ENCODE data around the gene ECE2.

The ECE2 gene

DNA sequence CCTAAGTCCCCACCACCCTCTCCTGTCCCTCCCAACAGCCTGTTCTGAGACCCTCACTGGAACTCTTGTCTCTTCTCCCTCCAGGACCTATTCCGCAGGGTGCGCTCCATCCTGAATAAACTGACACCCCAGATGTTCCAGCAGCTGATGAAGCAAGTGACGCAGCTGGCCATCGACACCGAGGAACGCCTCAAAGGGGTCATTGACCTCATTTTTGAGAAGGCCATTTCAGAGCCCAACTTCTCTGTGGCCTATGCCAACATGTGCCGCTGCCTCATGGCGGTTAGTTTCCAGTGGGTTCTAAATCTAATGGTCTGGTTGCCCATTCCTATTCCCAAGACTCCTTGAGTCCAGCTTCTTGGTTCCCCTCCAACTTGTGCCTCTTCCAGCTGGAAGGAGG, 47.9 kb downstream of the ECE2 start:
- no peak for TF ChIP-seq GATA3 (IDR thresholded peaks at IDR 0.05; ENCODE audit: low read depth, low read length)
- TF ChIP-seq GATA2 (IDR thresholded peaks at IDR 0.05; ENCODE audit: low read depth, low read length) = no peak

DNA sequence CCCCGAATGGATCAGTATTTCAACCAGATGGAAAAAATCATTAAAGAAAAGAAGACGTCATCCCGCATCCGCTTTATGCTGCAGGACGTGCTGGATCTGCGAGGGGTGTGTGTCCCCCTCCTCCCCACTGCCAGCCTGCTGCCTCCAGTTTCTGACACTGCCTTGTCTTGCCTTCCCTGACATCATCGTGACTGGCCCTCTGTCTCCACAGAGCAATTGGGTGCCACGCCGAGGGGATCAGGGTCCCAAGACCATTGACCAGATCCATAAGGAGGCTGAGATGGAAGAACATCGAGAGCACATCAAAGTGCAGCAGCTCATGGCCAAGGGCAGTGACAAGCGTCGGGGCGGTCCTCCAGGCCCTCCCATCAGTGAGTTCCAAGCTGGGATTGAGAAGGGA, 49.4 kb downstream of the ECE2 start:
- TF ChIP-seq GATA3 (IDR thresholded peaks at IDR 0.05; ENCODE audit: low read depth, low read length) = no peak
- TF ChIP-seq GATA2 (IDR thresholded peaks at IDR 0.05; ENCODE audit: low read depth, low read length) = no peak

DNA sequence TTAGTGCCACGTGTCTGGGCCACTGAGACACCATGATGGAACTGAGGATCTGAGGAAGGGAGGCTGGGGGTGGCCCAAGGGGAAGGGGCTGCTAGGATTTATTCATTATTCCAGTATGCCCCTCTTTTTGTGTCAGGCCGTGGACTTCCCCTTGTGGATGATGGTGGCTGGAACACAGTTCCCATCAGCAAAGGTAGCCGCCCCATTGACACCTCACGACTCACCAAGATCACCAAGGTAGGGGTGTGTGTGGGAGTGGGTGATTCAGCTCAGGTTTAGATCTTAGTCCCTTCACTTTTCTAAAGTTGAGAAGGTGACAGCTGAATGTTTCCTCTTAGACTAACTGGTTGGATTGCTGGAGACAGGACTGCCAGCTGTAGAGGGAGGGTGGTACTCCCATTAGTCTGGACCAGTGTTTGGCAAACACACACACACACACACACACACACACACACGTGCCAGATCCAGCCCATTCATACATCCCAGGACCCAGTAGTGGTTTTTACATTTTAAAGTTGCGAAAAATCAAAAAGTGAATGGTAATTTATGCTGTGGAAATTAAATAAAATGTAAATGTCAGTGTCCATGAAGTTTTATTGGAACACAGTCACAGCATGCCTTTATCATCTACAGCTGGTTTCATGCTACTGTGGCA, 50.0 kb downstream of the ECE2 start:
- TF ChIP-seq GATA2 (IDR thresholded peaks at IDR 0.05; ENCODE audit: low read depth, low read length) = no peak
- TF ChIP-seq GATA3 (IDR thresholded peaks at IDR 0.05; ENCODE audit: low read depth, low read length) = no peak

DNA sequence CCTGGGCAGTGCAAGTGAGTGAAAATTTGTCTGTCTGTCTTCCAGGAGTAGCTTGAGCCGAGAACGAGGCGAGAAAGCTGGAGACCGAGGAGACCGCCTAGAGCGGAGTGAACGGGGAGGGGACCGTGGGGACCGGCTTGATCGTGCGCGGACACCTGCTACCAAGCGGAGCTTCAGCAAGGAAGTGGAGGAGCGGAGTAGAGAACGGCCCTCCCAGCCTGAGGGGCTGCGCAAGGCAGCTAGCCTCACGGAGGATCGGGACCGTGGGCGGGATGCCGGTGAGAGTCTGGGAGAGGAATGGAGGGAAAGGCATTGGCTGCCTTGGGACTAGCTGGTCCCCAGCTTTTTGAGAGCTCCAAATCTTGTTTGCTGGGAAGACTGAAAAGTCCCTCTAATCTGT, 51.3 kb downstream of the ECE2 start:
- TF ChIP-seq GATA3 (IDR thresholded peaks at IDR 0.05; ENCODE audit: low read depth, low read length) (no peak), GATA2 (IDR thresholded peaks at IDR 0.05; ENCODE audit: low read depth, low read length) (no peak)

DNA sequence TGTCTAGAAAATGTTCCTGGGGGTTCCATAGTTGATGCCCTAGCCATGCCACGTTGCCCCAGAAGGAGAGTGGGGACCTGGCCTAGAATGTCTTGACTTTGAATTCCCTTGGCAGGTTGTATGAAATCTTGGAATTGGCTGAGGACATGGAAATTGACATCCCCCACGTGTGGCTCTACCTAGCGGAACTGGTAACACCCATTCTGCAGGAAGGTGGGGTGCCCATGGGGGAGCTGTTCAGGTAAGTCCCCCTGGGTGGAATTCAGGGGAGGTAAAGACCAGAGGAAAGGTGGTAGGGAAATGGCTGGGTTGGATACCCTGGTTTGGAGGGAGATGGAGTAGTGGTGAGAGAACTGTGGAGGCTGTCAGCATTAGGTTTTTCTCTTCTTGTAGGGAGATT, 52.7 kb downstream of the ECE2 start:
- TF ChIP-seq GATA3 (IDR thresholded peaks at IDR 0.05; ENCODE audit: low read depth, low read length) = no peak

DNA sequence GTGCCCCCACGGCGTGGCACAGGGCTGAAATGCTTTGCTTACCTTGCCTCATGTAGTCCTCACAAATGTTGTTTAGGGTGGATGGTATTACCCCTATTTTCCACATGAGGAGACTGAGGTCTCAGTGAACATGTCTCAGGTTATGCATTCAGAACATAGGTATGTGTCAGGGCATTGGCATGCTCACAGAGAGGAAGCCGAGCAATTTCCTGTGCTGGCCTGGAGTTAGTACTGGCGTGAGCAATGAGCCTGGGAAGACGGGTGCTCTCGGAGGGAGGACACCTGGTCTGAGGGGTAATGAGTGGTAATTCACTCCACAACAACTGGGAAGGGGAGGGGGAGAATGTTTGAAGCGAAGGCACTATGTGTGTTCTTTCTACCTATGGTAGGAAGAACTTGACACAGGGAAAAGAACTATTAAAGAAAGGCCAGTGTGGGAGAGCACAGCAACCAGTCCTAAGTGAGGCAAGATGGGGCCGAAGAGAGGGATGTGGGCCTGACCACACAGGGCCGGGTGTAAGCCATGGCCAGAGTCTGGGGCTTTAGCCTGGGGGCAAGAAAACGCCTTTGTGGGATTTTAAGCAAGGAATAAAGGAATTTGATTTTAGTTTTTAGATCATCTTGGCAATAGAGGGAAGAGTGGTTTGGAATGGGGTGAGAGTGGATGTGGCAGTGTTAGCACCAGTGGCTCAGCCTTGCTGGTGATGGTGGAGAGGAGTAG, 56.7 kb downstream of the ECE2 start:
- TF ChIP-seq GATA3 (IDR thresholded peaks at IDR 0.05; ENCODE audit: low read depth, low read length) (no peak), GATA2 (IDR thresholded peaks at IDR 0.05; ENCODE audit: low read depth, low read length) (no peak)

DNA sequence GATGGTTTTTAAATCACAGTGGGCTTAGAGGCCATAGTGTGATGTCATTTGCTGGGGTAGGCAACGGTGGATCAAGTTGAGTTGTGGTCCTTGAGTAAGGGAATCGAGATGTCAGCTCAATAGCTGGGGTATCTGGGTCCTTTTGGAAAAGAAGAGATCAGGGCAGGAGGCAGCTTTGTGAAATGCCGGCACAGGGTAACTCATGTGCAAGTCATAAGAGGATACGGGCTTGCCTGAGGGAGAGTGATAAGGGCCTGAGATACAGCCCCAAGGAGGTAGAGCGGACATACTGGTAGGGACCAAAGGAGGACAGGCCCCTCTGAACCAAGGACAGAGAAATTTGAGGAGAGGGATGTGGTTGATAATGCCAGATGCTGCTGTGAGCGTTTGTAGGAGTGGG, 57.4 kb downstream of the ECE2 start:
- TF ChIP-seq GATA3 (IDR thresholded peaks at IDR 0.05; ENCODE audit: low read depth, low read length) = no peak
- TF ChIP-seq GATA2 (IDR thresholded peaks at IDR 0.05; ENCODE audit: low read depth, low read length) = no peak

DNA sequence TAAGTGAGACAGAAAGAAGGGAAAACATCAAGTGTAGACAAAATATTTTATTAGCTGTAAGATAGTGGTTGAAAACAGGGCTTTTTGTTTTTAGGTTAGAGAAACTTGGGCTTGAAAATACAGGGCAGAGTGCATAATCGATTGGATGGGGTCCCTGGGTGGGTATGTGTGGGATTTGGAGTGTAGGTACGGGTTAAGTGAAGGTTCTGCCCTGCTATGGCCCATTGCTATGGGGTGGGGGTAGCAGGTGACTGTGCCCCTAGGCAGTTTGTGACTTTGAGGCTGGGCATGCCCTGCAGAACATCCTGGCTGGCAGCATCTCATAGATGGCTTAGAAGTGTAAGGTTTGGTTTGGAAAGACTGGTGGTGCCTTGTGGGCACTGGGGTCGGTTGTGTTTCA, 57.9 kb downstream of the ECE2 start:
- TF ChIP-seq GATA3 (IDR thresholded peaks at IDR 0.05; ENCODE audit: low read depth, low read length) (no peak), GATA2 (IDR thresholded peaks at IDR 0.05; ENCODE audit: low read depth, low read length) (no peak)

DNA sequence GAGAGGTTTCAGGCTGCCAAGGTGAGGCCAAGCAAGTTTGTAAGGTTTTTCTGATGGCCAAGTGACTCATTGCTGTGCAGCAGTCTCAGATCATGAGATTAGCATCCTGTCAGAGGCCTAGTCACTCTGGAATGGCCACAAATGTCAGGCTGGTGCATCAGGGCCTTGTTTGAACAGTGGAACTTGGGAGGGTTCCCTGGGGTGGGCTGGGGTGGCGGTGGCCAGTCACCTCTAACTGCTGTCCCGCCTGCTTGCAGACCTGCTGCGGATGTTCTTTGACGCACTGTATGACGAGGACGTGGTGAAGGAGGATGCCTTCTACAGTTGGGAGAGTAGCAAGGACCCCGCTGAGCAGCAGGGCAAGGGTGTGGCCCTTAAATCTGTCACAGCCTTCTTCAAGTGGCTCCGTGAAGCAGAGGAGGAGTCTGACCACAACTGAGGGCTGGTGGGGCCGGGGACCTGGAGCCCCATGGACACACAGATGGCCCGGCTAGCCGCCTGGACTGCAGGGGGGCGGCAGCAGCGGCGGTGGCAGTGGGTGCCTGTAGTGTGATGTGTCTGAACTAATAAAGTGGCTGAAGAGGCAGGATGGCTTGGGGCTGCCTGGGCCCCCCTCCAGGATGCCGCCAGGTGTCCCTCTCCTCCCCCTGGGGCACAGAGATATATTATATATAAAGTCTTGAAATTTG, 58.8 kb downstream of the ECE2 start:
- no peak for TF ChIP-seq GATA3 (IDR thresholded peaks at IDR 0.05; ENCODE audit: low read depth, low read length)
- TF ChIP-seq GATA2 (IDR thresholded peaks at IDR 0.05; ENCODE audit: low read depth, low read length) = no peak

DNA sequence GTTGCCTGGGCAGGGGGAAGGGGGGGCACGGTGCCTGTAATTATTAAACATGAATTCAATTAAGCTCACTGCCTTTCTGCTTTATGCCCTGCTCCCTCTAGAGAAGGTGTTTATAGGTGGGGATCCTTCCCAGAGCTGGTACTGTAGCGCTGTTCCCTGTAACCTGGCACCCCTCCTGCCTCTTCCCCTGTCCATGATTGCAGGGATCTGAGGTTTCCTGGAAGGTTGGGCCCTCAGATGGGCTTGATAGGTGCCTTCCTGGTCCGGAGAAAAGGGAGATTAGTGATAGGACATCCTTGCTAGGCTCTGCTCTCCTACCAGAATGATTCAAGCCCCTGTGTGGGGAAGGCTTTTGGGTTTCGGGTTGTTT, 59.5 kb downstream of the ECE2 start:
- no peak for TF ChIP-seq GATA3 (IDR thresholded peaks at IDR 0.05; ENCODE audit: low read depth, low read length)
- no peak for TF ChIP-seq GATA2 (IDR thresholded peaks at IDR 0.05; ENCODE audit: low read depth, low read length)

DNA sequence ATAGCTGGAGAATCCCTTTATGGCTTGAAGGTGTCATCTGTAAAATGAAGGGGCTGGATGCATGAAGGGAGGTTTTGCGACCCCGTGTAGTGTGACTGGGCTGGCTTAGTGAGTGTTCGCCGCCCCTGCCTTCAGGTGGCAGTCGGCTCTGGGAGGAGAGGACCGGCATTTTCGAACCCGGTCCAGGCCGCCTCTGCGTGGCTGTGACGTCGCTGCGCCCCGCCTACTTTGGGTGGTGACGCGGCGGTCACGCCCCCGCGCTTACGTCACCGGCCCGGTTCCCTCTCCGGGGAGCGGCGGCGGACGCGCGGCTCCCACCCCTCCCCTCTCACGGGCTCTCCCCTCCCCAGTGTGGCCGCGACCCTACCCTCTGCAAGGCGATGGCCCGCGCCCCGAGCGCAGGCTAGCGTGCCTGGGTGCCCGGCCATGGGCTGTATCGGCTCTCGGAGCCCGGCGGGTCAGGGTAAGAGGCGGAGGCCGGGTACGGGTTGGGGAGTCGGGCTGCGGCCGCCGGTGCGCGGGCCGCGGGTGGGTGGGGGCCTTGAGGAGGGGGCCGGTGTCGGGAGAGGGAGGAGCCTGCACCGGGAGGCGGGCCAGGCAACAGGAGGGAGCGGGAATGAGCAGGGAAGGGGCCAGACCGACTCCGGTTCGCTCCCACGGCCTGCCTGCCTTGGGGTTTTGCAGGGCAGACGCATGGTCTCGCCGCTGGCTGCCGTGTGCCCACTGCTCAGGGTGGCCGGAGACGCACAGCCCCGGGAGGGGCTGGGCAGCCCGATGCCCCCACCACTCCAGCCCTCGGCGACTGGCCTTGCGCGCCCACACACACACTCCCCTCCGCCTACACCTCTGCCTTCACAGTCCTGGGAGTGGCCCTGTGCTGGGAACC, 60.1 kb downstream of the ECE2 start:
- TF ChIP-seq GATA3 (IDR thresholded peaks at IDR 0.05; ENCODE audit: low read depth, low read length) = no peak
- TF ChIP-seq GATA2 (IDR thresholded peaks at IDR 0.05; ENCODE audit: low read depth, low read length) = no peak

DNA sequence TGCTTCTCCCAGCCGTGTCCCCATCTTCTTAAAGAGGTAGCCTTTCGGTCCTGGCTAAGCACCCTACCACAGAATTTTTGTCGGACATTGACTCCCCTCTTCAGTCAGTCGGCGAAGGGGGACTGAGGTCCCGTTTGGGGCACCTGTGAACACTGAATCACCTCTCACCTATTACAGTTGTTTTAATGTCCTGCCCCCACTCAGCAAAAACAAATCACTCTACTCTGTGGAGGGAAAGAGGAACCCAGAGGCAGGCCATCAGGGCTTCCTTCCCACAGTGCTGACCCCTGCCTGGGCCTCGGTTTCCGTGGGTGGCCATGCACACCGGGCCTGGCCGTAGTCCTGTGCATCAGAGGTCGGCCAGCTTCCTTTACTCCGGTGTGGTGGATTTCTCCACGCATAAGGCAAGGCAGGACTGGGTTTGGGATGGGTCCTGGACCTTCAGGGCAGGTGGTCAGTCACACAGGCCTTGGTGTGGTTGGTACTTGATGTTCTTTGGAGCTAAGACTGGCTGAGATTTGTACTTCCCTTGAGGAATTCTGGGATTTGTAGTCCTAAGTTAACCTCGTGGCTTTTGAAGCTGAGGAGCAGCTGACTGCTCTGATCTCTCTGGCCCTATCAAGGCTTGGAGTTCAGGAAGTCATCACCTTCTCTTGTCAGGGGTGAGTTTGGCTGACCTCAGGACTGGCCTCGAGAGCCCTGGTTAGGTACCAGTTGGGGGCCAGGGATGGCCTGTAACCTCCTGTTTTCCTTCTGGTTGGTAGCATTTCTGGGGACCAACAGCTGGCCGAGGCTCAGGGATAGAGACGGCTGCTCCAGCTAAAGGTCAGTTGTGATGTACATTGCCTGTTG, 61.0 kb downstream of the ECE2 start:
- no peak for TF ChIP-seq GATA3 (IDR thresholded peaks at IDR 0.05; ENCODE audit: low read depth, low read length)
- no peak for TF ChIP-seq GATA2 (IDR thresholded peaks at IDR 0.05; ENCODE audit: low read depth, low read length)

DNA sequence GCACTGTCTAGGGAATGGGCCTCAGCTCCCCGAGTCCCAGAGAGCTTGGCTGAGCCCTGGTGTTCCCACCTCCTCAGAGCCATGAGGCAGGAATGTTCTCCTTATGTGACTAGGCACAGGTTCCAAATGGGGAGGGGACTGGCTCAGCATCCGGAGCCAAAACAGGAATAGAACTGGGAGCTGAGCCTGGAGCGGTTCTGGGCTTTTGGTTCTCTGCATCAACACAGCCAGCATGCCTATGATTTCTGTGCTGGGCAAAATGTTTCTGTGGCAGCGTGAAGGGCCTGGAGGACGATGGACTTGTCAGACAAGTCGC, 61.5 kb downstream of the ECE2 start, which contains the start of gene FAM131A:
TSS of gene FAM131A (plus strand) at position 202 of the 316 bp plus-strand sequence. CDS start at position 233, 31 bp downstream.
- no peak for TF ChIP-seq GATA3 (IDR thresholded peaks at IDR 0.05; ENCODE audit: low read depth, low read length)
- no peak for TF ChIP-seq GATA2 (IDR thresholded peaks at IDR 0.05; ENCODE audit: low read depth, low read length)

All from SH-SY5Y (cell line).